HG03045 (cell line): ENCODE measurements around the gene SRPK2.
A peak's percentile ranks its signal among the peaks of the same experiment; 100 is the strongest.
"Not testable (repeated sequence)": the region's sequence is repeated elsewhere in the genome, so short reads cannot be mapped to it uniquely, and the experiment has no call there.

ENCODE experiments used
- ATAC-seq: cut with Tn5 transposase; IDR thresholded peaks from one replicate; pipeline ENCODE4 v1.9.1; 2021; ENCODE audit warnings: mild to moderate bottlenecking, moderate library complexity; ENCODE audit not compliant: unreplicated experiment

The SRPK2 gene

GRCh38 chr7:105377903-105378302 is 10.8 kb downstream of the SRPK2 start:
- no peak for ATAC-seq

- no peak for ATAC-seq
Observed at GRCh38 chr7:105376908-105377533, 11.7 kb downstream of the SRPK2 start.

- no peak for ATAC-seq
Observed at GRCh38 chr7:105369944-105370343, 18.8 kb downstream of the SRPK2 start.

GRCh38 chr7:105367458-105367857 is 21.3 kb downstream of the SRPK2 start:
- ATAC-seq, result no peak

GRCh38 chr7:105365541-105366534 is 22.9 kb downstream of the SRPK2 start:
- ATAC-seq, result no peak

- ATAC-seq, result no peak
Observed at GRCh38 chr7:105364684-105365083, 24.0 kb downstream of the SRPK2 start.

GRCh38 chr7:105363657-105364056 is 25.1 kb downstream of the SRPK2 start:
- ATAC-seq, result not testable (repeated sequence)

- not testable (repeated sequence) for ATAC-seq
Observed at GRCh38 chr7:105362685-105363084, 26.0 kb downstream of the SRPK2 start.

- ATAC-seq, result not testable (repeated sequence)
Observed at GRCh38 chr7:105361995-105362394, 26.7 kb downstream of the SRPK2 start.

GRCh38 chr7:105360149-105360548 is 28.6 kb downstream of the SRPK2 start:
- ATAC-seq, result not testable (repeated sequence)

GRCh38 chr7:105355701-105356100 is 33.0 kb downstream of the SRPK2 start:
- no peak for ATAC-seq

GRCh38 chr7:105354383-105354782 is 34.3 kb downstream of the SRPK2 start:
- no peak for ATAC-seq

GRCh38 chr7:105353752-105354328 is 34.9 kb downstream of the SRPK2 start:
- ATAC-seq, result no peak

- no peak for ATAC-seq
Observed at GRCh38 chr7:105352901-105353668, 35.6 kb downstream of the SRPK2 start.

GRCh38 chr7:105352018-105352612 is 36.6 kb downstream of the SRPK2 start:
- peak; percentile 92 for ATAC-seq

- no peak for ATAC-seq
Observed at GRCh38 chr7:105350906-105351305, 37.8 kb downstream of the SRPK2 start.

- ATAC-seq, result not testable (repeated sequence)
Observed at GRCh38 chr7:105348177-105348576, 40.5 kb downstream of the SRPK2 start.

- no peak for ATAC-seq
Observed at GRCh38 chr7:105346593-105347322, 42.0 kb downstream of the SRPK2 start.

- no peak for ATAC-seq
Observed at GRCh38 chr7:105346138-105346537, 42.6 kb downstream of the SRPK2 start.

- no peak for ATAC-seq
Observed at GRCh38 chr7:105345725-105346124, 43.0 kb downstream of the SRPK2 start.
